Measurements from ENCODE around the gene SPON1. TPM values are rescaled to one million over a fixed set of nuclear protein-coding genes. Genes with fewer than 3 reads are reported as not detected.

The SPON1 gene
- total and polyA plus RNA-seq, 10 of the 15 experiments (the other 5 are each of a cell fraction or from before 2014, with no cell fraction given), result 0.13 to 1.1 (median 0.18) TPM; not detected in 5

- in situ Hi-C loops (cut with MboI), result no loop called here
- H3K4me2 ChIP-seq (ENCODE audit: control insufficient read depth, insufficient read depth), result no peak overlapping the region
- H3K4me3 ChIP-seq, result no peak overlapping the region
- no TSS peak for BruUV-seq (replicated peaks)
- FAIRE-seq (no peak), DNase-seq (ENCODE audit: low read depth, low spot score) (no peak), ATAC-seq (no peak)
- no peak overlapping the region for H2AFZ ChIP-seq (ENCODE audit: control insufficient read depth, low read depth, low read length)
- H3K9me3 ChIP-seq (replicated peaks; ENCODE audit: control insufficient read depth, insufficient read depth, low read length), result no peaks in the 10 kb centered on the region
- no peaks in the 10 kb centered on the region for H4K20me1 ChIP-seq (ENCODE audit: control insufficient read depth, insufficient read depth)
- WGBS (ENCODE audit: insufficient coverage, insufficient replicate concordance, low lambda C conversion rate, missing lambda C conversion rate), result 30% methylated on average over 12 of the region's 12 CpGs
- intact Hi-C loops (cut with micrococcal nuclease; ENCODE audit: unreplicated experiment), result no loop called here
- no peak overlapping the region for H3K9ac ChIP-seq (ENCODE audit: control insufficient read depth, insufficient read depth, low read length)
- POLR2A ChIA-PET, result interaction anchor here (0.6 kb wide), 1 partner anchor 92 kb away, joined by 6 read pairs; no protein-coding TSS in a partner anchor
- RAD21 ChIA-PET (ENCODE audit: unreplicated experiment), result interaction anchor here (0.8 kb wide), 1 partner anchor 10 kb away, joined by 3 read pairs; no protein-coding TSS in a partner anchor
- H3K79me2 ChIP-seq (ENCODE audit: control insufficient read depth, insufficient read depth, low read length), result no peaks in the 10 kb centered on the region
- no peaks in the 10 kb centered on the region; a peak in 1 of 4 replicates for H3K27me3 ChIP-seq (replicated peaks in 1 of 2; ENCODE audit: control insufficient read depth in 2 of 2, insufficient read depth in 2 of 2, low read length in 1 of 2)
- no peaks in the 10 kb centered on the region for H3K36me3 ChIP-seq (ENCODE audit: control insufficient read depth in 2 of 2, insufficient read depth in 2 of 2, low read length in 1 of 2)
- H3K27ac ChIP-seq (ENCODE audit: control insufficient read depth, insufficient read depth), result no peak overlapping the region
- H3K4me1 ChIP-seq (ENCODE audit: control insufficient read depth, insufficient read depth, low read length), result no peaks in the 10 kb centered on the region
- CTCF ChIA-PET, result interaction anchor here (0.9 kb wide), 1 partner anchor 8 kb away, joined by 3 read pairs; no protein-coding TSS in a partner anchor
- SMC1A ChIA-PET (ENCODE audit: uncharacterized antibody, unreplicated experiment), result no interaction called here
- TF ChIP-seq HDAC6 (IDR thresholded peaks at IDR 0.05; ENCODE audit: unreplicated experiment) (no peak), SRF (IDR thresholded peaks at IDR 0.05; ENCODE audit: low read depth in 2 of 2, low read length in 2 of 2) (no peak), JUND (IDR thresholded peaks at IDR 0.05; ENCODE audit: low read depth, low read length) (no peak), PAX5 (IDR thresholded peaks at IDR 0.05; ENCODE audit: borderline replicate concordance, low read depth, low read length) (no peak), MTA3 (IDR thresholded peaks at IDR 0.05; ENCODE audit: borderline replicate concordance, low read length) (no peak), NFYA (IDR thresholded peaks at IDR 0.05; ENCODE audit: borderline replicate concordance, low read depth, low read length) (no peak), YBX1 (IDR thresholded peaks at IDR 0.05) (no peak), RAD51 (IDR thresholded peaks at IDR 0.05) (no peak), HCFC1 (IDR thresholded peaks at IDR 0.05; ENCODE audit: low read length) (no peak), FOXK2 (IDR thresholded peaks at IDR 0.05) (no peak), PML (IDR thresholded peaks at IDR 0.05; ENCODE audit: low read length) (no peak)
Measured at GRCh38 chr11:14054116-14055107, 91.9 kb downstream of the SPON1 start.
